Dedifferentiated amniotic fluid mesenchymal stem cell (primary cell): Measurements from ENCODE around the gene UNC5B.

ENCODE experiments used
- DNase-seq: peaks from one replicate; pipeline ENCODE4 v3.0.0-alpha.2; 2016; ENCODE audit errors: extremely low spot score

The UNC5B gene

GRCh38 chr10:71223347-71224058, 11.1 kb downstream of the UNC5B start:
- DNase-seq, result no peak

GRCh38 chr10:71225291-71226058, 13.1 kb downstream of the UNC5B start:
- DNase-seq, result no peak

GRCh38 chr10:71228875-71229675, 16.7 kb downstream of the UNC5B start:
- DNase-seq, result no peak

GRCh38 chr10:71229726-71230655, 17.6 kb downstream of the UNC5B start:
- DNase-seq, result no peak

GRCh38 chr10:71230656-71231025, 18.3 kb downstream of the UNC5B start:
- DNase-seq, result no peak

GRCh38 chr10:71231206-71231605, 18.8 kb downstream of the UNC5B start:
- DNase-seq, result no peak

- DNase-seq, result no peak
These were observed 20.0 kb downstream of the UNC5B start for GRCh38 chr10:71232089-71232998.

- no peak for DNase-seq
These were observed 21.1 kb downstream of the UNC5B start for GRCh38 chr10:71233482-71233892.

- DNase-seq, result no peak
These were observed 21.9 kb downstream of the UNC5B start for GRCh38 chr10:71234004-71234894.

GRCh38 chr10:71234970-71235685, 22.8 kb downstream of the UNC5B start:
- DNase-seq, result peak; percentile 42

GRCh38 chr10:71235808-71236207, 23.4 kb downstream of the UNC5B start:
- DNase-seq, result no peak

GRCh38 chr10:71236286-71236685, 23.9 kb downstream of the UNC5B start:
- DNase-seq, result no peak

GRCh38 chr10:71236822-71237682, 24.7 kb downstream of the UNC5B start:
- no peak for DNase-seq

- no peak for DNase-seq
These were observed 25.7 kb downstream of the UNC5B start for GRCh38 chr10:71237843-71238623.

GRCh38 chr10:71238626-71239025, 26.3 kb downstream of the UNC5B start:
- no peak for DNase-seq

GRCh38 chr10:71239131-71239915, 27.0 kb downstream of the UNC5B start:
- no peak for DNase-seq
